Measurements from ENCODE around the gene EPAS1.
A peak's percentile ranks its signal among the peaks of the same experiment; 100 is the strongest.

The EPAS1 gene

DNA sequence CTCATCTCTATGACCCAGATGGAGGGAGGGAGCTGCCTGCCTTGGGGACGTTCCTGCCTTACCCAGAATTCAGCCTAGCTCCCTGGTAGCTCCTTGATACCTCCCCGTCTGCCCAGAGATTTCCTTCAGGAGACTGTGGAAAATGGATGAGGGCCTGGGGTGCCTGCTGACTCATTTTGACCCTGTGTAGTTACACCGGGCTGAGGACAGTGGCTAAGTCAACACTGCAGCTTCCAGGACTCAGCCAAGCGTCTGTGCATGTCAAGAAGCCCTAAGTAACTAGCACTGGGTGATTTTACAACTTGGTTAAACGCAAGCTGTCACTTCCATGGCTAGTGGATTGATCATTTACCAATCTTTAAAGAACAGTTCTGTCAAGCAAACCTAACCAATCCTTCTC lies 23.3 kb upstream of the EPAS1 start:
- DNase-seq = no peak

DNA sequence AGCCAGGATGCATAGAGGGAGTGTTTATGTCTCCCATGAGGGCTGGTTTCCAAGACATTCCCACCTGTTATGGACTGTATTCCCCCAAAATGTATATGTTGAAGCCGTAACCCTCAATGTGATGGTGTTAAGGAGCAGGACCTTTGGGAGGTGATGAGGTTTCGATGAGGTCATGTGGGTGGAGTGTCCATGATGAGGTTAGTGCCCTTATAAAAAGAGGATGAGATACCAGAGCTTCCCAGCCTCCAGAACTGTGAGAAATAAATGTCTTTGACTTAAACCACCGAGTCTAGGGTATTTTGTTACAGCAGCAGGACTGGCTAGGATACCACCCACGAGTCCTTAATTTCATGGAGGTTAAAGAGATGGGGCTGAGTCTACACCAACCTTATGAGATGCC lies 22.6 kb upstream of the EPAS1 start:
- no peak for DNase-seq

DNA sequence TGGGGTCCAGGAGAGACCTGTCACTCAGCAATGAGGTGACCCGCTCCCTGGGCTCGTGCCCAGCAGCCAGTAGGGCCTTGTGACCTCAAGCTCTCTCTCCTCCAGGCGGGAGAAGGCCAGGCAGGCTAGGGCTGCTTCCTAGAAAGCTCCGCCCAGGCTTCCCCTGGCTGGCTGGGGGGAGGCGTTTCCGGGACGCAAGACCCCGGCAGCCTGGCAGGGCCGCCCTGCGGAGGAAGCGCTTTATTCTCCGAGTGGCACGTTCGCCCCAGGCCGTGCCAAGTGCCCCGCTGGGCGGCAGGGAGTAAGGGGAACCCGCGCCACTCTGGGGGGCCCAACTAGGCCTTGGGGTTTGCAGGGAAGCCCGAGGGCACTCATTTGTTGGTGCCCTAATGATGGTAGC lies 21.2 kb upstream of the EPAS1 start:
- peak; percentile 20 to 29 for DNase-seq

DNA sequence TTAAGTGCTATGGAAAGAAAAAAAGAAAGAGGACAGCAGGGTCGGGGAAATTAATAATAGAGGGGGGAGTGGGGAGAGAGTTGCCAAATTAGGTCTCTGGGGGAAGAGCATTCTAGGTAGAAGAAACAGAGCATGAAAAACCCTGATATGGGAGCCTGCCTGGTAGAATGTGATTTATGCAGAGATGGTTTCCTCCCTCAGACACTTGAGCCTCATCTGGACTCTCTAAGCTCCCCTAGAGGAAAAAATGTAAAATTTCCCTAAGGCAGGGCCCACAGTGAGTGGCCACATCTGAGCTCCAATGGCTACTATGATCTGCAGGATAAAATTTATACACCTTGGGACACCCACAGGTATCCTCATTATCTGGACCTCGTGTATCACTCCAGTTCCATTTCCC lies 20.6 kb upstream of the EPAS1 start:
- DNase-seq = no peak

DNA sequence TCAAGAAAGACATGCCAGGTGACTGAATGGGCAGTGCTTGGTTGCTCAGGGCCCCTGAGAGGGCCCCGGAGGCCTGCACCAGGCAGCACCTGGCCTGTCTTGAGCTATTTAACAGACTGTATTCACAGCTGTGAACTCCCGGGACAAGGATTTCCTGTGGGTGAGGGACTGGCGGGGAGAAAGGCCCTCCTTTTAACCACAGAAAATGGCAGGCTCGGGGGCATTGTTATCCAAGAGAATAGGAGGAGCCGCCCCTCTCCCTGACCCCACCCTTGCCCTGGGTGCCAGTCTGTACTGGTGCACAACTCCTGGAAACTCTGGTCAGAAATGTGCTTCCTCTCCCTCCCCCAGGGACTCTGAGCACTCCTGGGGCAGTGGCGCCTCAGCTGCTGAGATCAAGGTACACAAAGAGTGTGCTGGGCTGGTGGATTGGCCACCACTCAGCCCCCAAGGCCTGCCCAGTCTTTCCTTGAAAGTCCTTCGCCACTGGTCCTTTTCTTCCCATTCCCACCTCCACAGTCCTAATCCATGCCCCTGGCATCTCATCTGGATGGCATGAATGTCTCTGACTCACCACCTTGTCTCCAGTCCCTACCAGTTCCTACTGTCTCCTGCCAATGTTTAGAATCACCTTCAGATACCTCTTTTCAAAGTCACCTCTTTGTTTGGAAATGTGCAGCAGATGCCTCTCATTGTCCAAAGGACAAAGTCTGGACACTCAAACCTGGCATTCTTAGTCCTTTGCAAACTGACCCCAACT lies 19.6 kb upstream of the EPAS1 start:
- no peak for DNase-seq

DNA sequence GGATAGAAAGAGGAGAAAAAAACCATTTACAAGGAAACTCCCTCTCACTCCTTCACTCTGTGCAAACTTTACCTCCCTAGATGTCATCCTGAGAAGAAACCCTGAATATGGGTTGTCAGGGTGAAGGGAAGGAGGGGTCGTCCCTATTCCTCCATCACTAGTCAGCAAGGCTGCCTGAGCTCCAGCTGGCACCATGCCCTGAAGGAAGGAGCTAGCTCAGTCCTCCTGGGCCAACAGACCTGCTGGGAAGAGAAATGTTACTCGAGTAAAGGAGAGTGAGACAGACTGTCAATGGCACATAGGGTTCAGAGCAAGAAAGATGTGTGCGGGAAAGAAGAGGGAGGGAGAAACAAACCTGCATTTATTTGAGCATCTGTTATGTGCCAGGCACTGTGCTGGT lies 18.3 kb upstream of the EPAS1 start:
- no peak for DNase-seq

DNA sequence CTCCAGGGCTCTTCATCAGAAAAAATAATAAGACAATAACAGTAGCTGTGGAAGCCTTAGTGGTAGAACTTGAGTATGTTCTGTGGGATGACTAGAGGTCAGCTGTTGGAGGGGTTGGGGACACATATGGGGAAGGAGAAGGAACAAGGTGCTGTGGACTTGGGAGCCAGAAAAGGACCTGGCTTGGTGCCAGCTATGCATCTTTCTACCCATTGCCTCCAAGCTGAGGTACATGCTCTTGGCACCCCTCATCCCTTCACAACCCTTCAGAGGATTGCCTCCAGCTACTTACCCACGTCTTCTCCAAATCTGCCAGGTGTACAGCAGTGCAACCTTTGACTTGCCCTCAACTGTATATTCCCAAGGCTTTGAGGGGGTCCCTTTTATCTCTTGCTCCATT lies 15.3 kb upstream of the EPAS1 start:
- DNase-seq = no peak

DNA sequence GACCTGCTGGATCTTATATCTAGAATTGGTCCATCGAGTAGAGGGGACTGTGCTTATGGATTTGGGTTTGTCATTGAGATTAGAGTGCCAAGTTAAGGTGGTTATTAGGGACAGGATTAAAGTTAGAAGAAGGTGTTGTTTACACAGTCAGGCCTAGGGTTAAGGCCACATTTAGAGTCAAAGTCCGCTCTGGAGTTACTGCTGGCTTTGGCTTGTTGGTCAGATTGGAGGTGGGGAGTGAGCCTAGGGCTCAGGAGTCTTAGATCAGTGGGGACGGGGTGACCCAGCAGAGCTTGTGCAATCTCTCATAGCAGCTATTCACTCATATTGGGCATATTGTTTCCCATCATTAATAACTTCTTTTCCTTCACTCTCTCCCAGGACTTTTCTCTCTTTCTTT lies 13.5 kb upstream of the EPAS1 start:
- DNase-seq = no peak

DNA sequence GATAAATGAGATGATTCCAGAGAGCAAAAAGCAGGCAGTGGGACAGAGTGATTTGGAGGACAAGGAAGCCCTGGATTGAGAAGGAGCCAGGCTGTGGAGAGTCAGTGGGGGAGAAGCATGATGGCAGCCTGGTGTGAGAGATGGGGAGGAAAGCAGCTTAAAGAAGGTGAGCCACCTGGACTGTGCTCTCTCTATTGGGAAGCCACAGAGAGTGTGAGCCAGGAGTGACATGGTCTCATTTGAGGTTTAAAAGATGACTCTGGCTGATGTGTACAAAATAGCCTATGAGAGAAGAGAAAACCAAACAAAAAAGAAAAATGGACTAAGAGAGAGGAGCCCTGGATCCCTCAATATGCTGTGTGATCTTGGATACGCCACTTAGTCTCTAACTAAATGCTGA lies 12.9 kb upstream of the EPAS1 start:
- no peak for DNase-seq

DNA sequence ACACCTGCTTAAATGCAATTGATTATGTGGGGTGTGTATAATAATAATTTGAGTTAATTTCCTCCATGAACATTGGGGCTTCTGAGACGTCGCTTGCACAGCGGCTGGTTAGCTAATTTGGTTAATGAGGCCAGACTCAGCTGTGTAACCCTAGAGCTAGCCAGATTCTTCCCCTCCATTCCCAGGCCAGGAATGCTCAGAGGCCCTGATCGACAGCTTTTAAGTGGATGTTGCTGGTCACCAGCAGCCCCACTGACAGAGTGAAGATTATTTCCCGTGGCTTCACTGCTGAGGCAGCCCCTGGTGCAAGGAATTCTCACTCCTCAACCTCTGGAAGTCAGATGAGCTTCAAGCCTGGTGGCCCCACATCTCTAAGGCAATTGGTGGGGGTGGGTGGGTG lies 12.4 kb upstream of the EPAS1 start:
- DNase-seq = no peak

DNA sequence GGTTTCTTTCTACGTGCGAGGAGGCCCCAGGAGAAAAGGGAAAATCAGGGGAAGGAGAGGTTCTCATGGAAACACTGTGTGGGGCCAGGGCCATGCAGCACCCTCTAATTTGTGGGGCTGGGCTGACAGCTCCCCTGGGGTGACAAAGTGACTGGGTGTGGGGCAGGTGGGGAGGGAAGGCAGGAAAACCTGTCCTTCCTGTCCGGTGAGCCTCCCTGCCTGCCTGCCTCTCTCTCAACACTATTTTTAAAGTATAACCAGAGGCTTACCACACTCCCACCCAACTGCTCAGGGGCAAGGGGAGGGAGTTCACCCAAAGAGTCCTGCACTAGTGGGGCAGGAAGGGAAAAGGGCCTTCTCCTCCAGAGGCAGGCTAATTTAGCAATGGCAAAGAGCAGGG lies 10.5 kb upstream of the EPAS1 start:
- DNase-seq = no peak

DNA sequence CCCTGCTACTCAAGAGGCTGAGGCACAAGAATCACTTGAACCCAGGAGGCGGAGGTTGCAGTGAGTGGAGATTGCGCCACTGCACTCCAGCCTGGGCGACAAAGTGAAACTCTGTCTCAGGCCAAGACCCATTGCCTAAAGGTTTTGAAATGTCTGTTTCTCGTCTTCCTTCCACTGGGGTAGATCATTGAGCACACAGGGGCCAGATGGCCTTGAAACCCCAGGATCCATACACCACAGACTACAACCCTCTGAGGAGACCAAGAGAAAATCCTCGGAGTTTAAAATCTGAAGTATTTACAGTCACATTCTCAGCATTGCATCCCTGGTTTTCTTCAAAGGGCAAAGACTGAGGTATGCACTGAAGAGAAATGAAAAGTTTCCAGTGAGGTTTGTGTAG lies 7.1 kb upstream of the EPAS1 start:
- DNase-seq = no peak

DNA sequence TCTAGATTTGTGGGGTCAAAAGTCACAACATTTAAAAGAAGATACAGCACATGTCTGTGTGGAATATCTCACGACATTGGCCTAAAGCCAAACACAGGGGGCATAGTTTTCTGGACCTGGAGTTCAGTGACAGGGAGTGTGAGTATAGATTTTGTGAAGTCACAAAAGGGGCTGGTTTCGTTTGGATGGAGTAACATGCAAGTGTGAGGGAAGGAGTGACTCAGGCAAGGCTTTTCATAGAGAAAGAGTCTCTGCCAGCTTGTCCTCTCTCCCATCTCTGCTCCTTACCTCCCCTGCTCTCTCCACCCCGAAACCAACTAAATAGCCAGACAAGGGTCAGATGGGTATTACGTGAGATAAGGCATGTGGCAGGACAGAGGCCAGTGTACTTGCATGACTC lies 3.7 kb upstream of the EPAS1 start:
- no peak for DNase-seq

DNA sequence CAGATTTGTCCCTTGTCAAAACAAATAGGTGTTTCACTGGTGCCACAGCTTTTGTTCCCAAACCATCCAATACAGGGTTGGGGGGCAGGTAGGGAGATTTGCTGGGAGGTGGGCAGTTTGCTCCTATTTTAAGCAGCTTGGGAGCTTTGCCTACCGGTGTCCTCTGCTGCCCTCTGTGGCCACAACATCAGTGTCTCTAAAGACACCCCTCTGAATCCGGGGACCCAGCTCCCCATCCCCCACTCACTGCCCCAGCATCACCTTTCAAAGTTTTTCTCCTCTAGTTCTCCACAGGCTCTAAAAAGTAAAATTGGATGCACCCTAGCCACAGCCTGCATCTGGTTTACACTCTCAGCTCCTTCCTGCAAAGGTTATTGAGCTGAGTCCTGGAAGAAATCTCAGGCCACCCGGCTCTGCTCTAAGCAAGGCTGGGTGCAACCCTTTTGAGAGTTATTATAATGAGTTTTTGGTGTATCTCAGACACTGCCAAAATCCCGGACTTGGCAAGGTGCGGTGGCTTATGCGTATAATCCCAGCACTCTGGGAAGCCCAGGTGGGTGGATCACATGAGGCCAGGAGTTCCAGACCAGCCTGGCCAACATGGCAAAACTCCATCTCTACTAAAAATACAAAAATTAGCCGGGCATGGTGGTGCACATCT lies 2.9 kb upstream of the EPAS1 start:
- peak in 1 of 2 donors; percentile 9 for DNase-seq

DNA sequence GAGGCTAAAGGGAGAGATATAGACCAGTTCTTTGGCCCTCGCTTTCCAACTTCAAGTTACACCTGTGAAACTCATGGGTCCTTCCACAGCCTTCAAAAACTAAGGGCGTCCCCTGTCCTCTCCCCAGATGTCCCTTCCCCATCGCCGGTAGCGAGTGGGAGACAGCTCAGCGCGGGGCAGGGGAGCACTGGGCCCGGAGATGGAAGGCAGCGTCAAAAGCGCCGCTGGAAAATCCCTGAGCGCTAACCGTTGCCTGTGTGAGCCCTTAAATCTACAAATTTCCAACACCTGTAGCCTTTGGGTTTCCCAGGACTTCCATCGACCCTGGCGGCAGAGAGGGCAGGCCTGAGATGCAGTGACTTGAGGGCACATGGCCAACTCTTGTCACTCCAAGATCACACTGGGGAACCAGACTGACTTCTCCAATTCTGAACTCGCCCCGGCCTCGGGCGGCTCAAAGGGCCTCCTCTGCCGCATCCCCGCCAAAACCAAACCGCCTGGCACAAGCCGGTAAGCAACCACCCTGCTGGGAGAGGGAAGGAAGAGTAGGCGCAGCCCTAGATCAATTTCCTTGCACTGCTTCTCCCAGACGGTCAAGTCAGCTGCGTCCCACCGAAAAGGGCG lies 879 bp upstream of the EPAS1 start:
- DNase-seq = peak; percentile 82 to 88

DNA sequence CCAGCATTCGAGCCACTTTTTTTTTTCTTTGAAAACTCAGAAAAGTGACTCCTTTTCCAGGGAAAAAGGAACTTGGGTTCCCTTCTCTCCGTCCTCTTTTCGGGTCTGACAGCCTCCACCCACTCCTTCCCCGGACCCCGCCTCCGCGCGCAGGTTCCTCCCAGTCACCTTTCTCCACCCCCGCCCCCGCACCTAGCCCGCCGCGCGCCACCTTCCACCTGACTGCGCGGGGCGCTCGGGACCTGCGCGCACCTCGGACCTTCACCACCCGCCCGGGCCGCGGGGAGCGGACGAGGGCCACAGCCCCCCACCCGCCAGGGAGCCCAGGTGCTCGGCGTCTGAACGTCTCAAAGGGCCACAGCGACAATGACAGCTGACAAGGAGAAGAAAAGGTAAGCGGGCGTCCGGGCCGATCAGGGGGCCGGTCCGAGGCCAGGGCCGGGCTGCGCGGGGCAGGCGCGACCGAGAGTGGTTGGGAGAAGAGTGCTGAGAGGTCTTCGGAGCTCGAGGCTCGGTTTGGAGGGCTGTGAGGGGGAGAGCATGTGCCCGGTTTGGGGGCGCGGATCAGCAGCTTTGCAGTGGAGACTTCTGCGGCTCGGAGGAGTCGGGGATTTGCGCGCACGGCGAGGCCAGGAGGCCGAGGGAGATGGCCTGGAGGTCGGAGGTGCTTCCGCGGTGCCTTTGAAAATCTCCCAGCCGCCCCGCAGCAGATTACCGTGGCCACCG lies 502 bp downstream of the EPAS1 start:
- peak; percentile 29 to 83 for DNase-seq

DNA sequence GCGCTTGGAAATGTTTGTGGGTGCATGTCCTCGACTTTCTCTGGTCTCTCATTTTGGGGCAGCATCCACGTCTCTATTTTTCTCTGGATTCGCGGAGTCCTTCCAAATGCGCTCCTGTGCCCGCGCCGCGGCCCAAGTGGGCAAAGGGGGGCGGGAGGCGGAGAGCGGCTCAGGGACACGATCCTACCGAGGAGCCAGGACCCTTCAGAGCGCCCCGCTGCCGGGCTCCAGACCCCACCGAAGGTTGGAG lies 990 bp downstream of the EPAS1 start:
- no peak for DNase-seq

DNA sequence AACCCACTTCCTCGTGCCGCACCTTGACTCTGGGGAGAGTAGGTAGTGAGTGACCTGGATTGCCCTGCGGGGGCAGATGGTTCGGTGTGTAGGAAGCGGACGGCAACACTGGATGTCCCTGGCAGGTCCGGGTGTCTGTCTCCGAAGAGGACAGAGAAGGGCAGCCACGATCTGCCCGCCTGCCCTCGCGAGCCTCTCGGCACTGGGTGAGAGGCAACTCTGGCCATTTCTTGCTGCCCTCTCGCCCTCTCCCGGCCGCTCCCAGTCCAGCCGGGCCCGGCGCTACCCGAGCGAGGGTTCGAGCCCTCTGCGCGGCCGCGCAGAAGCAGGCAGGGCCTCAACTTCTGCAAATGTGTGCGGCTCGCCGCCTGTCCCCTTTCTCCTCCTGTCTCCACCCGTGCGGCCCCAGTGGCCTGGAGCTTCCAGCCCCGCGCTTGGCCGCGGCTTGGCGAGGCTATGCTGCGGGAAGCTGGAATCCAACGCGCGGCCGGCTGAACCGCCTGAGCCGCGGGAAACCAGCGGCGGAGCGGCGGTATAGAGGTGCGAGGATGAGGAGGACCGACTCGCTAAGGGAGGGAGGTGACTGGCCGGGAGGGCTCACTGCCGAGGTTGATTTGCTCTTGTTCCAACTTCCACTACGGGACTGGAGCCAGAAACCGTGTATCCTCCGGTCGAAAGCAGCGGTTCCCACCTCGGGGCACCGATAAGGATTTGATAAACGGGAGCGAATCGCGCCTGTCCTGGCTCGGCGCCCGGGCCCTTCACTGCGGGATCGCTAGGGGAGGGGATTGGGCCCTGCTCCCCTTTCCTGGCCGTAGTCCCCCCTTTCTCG lies 1.5 kb downstream of the EPAS1 start:
- peak; percentile 79 to 83 for DNase-seq

DNA sequence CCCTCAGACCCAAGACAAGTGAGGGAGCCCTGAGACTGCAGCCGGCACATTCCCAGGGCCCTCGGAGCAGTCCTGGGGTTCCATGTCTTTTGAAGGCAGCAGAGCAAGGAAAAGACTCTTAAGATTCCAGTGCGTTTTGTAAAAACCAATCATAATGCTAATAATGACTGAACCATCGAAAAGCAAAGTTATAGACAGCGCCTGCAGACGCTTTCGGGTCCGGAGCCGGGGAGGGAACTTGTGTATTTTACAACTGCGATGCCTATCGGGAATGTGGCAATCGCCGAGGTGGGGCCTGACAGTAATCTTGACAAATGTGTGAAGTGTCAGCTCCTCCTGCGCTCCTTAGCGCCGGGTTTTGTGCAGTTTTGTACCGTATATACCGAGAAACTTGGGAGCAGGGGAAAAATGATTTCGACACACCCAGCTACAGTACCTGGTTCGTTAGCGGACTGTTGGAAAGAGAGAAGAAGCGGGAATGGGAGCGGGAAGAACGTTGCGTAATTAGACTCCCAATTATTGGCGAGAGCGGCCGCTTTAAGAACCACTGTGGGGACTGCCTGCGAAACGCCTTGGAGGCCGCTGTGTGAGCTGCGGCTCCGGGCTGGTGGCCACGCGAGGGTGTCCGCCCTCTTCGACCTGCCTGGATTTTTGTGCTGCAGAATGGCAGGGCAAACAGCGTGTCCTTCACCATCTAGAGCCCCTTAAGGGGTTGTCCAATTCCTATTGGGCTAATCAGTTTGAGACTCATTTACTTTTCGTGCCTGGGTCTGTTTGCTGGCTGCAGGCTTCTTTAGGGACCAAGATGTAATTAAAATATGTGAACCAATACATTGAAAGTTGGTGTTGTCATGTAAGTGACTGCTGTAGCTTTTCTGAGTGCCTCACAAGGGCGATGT lies 2.4 kb downstream of the EPAS1 start:
- peak; percentile 82 to 83 for DNase-seq

DNA sequence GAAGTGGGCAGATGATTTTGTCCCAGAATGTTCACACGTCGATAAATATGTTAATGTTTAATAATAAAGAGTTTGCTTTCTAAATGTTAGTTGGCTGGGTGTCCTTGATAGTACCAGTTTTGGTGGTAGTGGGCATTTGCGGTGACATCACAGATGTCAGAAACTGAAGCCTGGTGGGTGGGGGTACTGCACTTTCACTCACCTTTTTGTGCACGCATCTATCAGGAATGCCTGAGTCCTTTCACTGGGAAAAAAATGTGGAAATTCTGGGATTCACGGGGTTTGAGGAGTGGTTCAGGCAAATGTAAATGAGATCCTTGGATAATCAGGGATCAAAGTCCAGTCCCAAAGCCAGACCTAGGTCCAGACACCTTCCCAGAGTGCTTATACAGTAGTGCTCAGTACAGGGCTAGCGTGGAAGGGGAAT lies 3.2 kb downstream of the EPAS1 start:
- DNase-seq = no peak

DNA sequence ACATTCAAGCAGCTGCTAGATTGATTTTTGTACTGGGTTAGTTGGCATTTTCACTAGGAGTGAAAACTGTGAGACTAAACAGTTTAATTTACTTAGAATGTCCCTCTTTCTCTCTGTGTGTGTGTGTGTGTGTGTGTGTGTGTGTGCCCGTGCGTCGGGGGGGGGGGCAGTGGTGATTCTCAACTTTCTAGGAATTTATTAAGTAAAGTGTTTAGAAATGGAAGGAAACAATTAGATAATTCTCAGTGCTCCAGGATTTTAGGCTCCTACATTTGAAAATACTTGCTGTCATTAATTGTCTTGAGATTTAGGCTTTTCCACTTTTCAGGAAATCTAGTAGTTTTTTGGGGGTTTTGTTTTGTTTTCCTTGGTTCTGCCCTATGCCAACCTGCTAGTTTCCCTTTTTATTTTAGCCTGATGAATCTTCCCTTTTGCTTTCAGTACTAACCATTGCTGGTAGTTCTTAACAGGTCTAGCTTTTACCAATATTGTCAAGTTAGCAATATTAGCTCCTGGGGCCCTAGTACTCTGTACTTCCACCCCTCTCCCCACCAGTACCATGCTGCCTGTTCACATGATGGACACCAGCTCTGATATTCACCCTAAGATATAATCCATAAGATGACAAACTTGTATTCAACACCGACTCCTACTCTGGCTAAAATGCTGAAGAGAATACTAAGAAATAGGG lies 4.9 kb downstream of the EPAS1 start:
- DNase-seq = no peak

Data from inflammatory macrophage (primary cell).